SW480 (cell line): ENCODE measurements around the gene C3orf80.
A peak's percentile ranks its signal among the peaks of the same experiment; 100 is the strongest.

Experiments used
- DNase-seq: peaks from one replicate; pipeline ENCODE4 v3.0.0-alpha.2; 2016; ENCODE audit warnings: low spot score

The C3orf80 gene

GRCh38 chr3:160213191-160213590 lies 12.0 kb upstream of the C3orf80 start:
- no peak for DNase-seq

DNA sequence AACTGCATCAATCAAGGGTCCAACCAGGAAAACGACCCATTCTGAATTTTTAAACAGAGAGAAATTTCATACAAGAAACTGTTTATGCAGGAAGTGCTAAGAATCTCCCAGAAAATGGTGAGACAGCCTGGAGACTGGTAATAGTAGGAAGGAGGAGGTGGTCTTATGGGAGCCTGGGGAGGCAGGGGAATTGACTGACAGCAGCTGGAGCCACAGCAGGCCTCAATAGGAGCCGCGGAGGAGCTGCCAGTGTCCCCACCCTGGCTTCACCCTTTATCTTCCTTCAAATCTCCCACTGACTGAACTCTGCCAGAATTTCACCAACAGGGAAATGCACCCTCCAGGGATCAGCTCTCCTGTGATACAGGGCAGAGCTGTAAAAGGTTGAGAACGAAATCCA lies 7.5 kb upstream of the C3orf80 start:
- no peak for DNase-seq

- DNase-seq = no peak
Observed at GRCh38 chr3:160218136-160218535, 7.1 kb upstream of the C3orf80 start.

DNA sequence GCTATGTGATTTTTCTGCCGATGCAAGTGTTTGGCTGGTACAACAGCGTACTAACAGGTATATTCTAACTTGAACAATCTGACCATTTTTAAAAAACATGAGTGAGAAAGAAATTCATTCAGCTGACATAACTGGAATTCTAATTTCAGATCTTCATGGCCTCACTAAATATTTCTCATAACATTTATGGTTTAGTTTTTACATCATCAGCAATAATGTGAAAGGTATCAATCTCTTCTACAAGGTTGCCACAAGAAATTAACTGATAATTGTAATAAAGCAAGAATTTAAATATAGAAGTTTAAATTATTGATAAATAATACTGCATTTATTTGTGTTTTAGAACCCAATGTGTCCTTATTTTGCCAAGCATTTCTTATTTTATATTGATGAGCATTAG lies 5.2 kb upstream of the C3orf80 start:
- no peak for DNase-seq

- no peak for DNase-seq
Observed at GRCh38 chr3:160221019-160221418, 4.2 kb upstream of the C3orf80 start.

DNA sequence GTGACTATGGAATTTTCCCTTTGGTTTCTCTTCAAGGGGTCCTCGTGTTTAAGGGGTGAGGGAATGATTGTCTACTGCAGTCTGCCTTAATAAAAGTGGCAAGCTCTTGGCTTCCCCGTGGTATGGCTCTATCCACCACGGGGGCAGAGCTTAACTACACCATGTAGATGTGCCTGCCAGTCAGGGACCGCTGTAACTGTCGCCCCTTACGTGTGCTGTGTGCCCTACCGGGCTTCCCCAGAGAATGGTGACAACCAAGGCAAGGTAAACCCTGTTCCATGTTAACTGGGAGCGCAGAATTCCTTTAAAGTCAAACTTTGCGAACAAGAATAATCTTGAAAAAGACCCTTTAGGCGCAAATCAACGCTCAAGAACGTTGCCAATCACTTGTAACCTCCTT lies 966 bp upstream of the C3orf80 start:
- DNase-seq = no peak

DNA sequence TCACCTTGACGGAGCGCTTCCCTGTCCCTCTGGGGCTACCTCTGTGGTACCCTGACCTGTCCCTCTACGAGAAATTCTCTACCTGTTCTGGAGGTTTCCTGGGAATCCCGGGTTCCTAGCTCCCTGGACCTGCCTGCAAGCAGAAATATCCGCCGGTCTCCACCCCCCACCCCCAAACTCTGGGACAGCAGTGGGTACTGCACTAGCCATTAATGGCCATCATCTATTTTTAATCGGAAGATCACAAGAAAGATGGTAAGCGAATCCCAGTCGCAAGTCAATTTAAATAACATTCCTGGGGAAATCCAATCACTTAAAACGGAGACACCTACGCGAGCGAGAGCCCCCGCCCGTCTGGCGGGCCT lies 429 bp upstream of the C3orf80 start:
- no peak for DNase-seq

DNA sequence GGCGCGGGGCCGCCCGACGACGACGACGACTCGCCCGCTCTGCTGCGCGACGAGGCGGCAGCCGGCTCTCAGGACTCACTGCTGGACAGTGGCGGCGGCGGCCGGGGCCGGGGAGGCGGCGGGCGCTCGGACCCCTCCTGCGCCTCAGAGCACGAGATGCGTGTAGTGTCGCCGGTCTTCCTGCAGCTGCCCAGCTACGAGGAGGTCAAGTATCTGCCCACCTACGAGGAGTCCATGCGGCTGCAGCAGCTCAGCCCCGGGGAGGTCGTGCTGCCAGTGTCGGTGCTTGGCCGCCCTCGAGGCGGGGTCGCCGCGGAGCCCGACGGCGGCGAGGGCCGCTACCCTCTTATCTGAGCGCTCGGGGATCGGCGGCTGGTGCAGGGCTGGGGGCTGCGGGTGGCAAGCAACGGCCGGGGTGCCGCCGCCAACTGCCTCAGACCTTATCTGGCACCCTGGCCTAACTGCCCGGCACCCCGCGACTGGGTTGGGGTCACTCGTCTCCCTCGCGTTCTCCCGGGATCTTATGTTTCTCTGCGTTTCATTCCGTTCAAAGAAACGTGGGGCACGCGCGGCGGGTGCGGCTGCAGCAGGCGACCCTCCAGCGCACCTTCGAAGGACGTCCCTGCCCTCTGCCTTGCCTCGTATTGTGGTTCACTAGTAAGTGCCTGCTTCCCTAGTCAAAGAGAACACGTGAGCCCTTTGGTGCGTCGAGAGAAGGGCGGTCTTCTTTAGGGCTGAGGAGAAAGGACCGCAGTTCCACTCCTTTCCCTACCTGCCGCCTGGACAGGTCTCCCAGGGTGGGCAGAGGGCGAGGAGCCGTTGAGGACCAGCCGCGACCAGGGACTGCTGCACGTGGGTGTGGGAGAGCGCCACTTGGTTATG lies 1.0 kb downstream of the C3orf80 start:
- DNase-seq = no peak

DNA sequence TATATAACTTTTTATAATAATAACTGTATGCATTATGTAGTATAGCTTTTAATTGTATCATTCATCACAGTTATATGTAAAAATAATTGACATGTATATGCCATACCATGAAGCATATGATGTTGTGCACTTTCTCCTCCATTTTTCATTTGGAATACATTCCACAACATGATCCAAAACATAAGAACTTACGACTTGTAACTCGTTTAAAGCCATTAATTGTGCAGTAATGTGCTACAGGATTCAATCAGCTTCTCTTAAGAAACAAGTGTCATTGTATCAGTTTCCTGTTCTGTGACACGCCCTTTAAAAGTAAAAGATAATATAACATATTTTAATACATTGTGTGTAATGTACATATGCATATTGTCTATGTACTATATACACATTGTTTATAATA lies 2.2 kb downstream of the C3orf80 start:
- DNase-seq = no peak

DNA sequence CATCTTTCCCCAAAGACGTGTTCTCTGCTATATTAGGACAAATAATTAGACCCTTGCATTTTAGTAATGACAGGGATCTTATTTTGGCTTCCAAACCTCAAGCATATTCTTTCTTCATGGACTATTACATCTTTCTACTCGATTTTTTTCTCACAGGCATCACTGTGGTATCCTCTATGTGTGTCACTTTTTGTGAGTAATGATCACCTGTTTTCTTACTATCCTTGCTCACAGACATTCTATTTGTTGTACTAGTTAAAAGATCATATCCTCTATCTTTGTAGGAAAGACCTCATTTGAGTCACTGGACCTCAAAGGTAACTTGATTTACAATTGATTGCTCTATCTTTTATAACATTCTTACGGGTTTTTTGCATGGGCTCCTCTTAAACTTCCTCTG lies 6.8 kb downstream of the C3orf80 start:
- no peak for DNase-seq

GRCh38 chr3:160240719-160241118 lies 15.5 kb downstream of the C3orf80 start:
- peak; percentile 14 for DNase-seq

GRCh38 chr3:160245261-160245800 lies 20.1 kb downstream of the C3orf80 start:
- no peak for DNase-seq

- DNase-seq = no peak
Observed at GRCh38 chr3:160247766-160248165, 22.5 kb downstream of the C3orf80 start.

DNA sequence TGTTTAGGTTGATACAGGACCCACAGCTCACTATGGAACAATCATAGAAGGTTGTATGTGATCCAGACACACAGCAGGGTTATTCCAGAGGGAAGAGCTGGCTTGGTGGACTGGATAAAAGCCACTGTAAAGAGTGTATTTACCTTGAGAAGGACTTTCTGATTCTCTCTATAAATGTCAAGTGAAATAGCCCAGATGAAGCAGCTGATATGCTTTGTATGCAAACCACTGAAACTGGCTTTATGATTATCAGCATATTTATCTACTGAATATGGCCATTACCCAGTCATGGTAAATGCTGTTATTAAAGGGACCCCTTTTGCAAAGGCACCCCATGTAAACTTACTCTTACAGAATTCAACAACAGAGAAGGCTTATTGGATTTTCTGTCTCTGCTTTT lies 28.1 kb downstream of the C3orf80 start:
- DNase-seq = no peak

DNA sequence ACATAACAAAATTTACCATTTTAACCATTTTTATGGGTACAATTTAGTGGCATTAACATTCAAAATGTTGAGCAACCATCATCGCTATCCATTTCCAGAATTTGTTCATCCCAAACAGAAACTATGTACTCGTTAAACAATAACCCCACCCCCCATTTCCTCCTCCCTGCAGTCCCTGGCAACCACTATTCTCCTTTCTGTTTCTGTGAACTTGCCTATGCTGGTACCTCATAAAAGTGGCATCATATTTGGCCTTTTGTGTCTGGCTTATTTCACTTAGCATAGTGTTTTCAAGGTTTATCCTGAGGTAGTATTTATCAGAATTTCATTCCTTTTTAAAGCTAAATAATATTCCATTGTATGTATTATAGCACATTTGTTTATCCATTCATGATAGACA lies 32.4 kb downstream of the C3orf80 start:
- no peak for DNase-seq

- DNase-seq = no peak
Observed at GRCh38 chr3:160259589-160259988, 34.4 kb downstream of the C3orf80 start.

DNA sequence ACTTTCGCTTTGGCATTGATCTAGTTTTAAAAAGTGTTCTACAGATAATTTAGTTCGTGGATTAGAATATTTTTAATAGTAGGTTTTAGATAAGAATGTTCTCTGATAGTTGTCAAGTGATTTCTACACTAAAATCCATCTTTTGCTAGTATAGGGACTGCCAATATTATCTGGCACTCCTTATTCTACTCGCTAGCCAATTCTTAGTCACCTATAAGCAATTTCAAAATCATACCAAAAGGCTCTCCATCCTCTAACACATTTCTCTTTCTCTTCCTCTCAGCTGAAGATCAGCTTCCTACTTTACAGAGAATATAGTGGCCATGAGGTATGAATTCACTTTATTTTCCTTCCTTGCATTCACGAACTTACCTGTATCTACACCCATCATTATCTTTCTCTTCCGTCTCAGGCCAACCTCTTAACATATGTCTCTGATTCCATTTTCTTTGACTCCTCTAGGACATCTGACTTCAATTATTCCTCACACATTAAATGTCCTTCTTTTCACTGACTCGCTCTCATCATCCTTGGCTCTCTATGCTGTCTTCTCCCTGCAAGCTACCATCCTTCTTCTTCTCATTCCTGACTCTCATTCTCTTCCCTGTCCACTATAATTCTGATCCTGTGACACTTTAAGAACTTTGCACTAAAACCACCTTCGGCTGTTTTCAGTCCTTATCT lies 35.5 kb downstream of the C3orf80 start:
- no peak for DNase-seq

- DNase-seq = no peak
Observed at GRCh38 chr3:160265088-160265487, 39.9 kb downstream of the C3orf80 start.
